Epithelial cell of prostate (primary cell): ENCODE measurements around the gene CDK3.
A peak's percentile ranks its signal among the peaks of the same experiment; 100 is the strongest.
"Not testable (repeated sequence)": the region's sequence is repeated elsewhere in the genome, so short reads cannot be mapped to it uniquely, and the experiment has no call there.

Experiments used
- DNase-seq: peaks from one replicate; pipeline ENCODE4 v3.0.0-alpha.2; 2011; ENCODE audit warnings: low read depth, low spot score
- H3K27ac ChIP-seq: fragments of 450-650 bp; 2 replicates; pipeline ENCODE4 v1.5.1; 2017; ENCODE audit warnings: mild to moderate bottlenecking

CDK3 gene

DNA sequence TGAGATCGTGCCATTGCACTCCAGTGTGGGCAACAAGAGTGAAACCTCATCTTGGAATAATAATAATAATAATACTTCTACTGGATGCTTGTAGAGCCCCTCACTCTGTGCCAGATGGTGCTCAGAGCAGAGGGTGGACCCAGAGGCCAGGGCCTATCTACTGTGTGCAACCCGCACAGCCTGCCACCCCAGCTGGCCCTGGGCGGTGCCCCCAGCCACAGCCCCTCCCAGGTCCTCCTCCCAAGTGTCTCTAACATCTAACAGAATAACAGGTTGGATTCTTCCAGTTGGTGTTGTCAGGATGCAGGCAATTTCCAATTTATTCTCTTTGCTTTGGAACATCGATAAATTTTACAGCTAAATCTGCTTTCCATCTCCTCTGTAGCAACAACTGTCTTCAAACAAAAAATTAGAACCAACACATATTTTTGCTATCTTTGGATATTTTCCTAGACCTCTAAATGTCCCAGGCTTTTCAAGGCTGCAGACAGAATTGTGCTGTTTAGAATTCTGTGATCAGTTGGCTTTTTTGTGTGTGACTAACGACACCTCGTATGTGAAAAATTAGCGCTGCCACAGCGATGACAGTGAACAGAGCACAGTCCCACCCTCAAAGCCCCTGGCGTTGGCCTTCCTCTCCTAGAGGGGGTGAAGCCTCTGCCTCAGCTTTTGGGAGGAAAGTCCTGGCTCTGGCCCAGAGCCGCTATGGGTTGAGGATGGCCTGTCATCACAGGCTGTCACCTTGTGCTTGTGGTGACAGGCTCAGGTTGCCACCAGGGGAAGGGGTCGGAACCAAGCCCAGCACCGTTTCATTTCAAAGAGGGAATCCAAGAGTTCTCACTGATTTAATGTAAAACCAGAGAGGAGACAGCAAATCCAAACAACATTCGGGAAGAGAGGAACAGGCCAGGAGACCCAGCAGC lies 34.0 kb downstream of the CDK3 start:
- no peak for DNase-seq

DNA sequence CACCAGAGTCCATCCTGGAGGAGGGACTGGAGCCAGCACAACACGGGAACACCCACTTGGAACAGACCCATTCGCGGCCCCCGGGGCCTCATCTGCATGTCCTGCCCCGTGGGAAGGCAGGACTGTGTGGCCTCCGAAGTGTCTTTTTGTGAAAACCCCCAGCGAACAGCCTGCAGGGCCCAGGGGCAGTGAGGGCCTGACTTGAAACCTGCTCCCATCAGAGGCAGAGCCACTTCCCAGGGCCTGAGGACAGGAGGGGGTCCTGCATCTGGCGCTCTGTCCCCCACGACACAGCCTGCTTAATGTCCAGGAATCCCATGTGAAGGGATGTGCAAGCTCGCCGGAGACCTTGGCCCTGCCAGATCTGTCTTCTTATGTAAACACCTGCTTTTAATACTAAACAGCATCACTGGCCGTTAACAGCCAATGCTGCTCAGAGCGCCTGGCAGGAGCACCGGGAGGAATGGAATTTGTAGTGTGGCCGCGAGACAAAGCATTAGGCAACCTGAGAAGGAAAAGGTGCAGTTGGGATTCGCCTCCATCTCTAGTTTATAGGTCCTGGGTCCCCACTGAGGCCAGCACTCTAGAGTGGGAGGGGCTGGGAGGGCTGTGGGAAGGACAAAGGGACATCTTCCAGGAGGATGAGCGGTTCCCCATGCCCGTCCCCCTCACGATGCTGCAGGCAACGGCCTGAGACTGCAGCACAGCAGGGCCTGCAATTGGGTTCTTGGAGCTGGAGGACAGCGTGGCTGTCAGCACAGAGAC lies 36.0 kb downstream of the CDK3 start:
- no peak overlapping the region for H3K27ac ChIP-seq
- DNase-seq: no peak

More for the DNA sequence above, 34.0 kb downstream of the CDK3 start:
- H3K27ac ChIP-seq: no peak overlapping the region

DNA sequence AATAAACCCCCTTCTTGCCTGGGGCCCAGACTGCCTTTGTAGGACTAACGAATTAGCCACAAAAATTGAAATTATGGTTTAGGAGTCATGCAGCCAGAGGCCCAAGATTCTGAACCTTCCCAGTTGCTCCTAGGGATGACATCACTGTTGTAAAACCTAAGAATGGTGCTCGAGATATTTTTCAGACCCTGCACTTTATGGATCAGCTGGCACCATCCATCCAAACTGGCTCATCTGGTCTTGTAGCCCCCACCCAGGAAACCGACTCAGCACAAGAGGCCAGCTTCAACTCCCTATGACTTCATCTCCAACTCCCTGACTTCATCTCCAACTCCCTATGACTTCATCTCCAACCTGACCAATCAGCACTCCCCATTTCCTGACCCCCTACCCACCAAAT lies 37.4 kb downstream of the CDK3 start:
- no peak overlapping the region for H3K27ac ChIP-seq
- DNase-seq: no peak

DNA sequence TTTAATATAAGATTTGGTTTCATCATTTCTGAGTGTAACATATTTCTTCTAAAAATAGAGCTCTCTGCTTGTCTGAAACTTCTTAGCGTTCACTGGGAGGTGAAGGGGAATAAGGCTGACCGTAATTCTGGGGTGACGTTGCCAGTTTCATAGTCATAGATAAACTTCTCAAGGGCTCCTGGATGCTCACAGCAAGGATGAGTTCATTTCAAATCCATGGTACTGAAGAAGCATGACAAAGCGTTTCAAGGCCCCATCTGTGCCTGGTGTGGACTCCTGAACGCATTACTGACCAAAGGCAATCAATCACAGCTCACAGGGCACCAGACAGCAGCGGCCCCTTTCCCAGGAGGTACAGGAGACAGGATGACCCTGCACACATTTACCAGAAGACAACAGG lies 38.5 kb downstream of the CDK3 start:
- H3K27ac ChIP-seq: no peak overlapping the region
- DNase-seq: no peak

GRCh38 chr17:76040376-76040775 lies 39.7 kb downstream of the CDK3 start:
- no peak for DNase-seq
- H3K27ac ChIP-seq: no peak overlapping the region

GRCh38 chr17:76042868-76043267 lies 42.2 kb downstream of the CDK3 start:
- DNase-seq, H3K27ac ChIP-seq: not testable (repeated sequence)

DNA sequence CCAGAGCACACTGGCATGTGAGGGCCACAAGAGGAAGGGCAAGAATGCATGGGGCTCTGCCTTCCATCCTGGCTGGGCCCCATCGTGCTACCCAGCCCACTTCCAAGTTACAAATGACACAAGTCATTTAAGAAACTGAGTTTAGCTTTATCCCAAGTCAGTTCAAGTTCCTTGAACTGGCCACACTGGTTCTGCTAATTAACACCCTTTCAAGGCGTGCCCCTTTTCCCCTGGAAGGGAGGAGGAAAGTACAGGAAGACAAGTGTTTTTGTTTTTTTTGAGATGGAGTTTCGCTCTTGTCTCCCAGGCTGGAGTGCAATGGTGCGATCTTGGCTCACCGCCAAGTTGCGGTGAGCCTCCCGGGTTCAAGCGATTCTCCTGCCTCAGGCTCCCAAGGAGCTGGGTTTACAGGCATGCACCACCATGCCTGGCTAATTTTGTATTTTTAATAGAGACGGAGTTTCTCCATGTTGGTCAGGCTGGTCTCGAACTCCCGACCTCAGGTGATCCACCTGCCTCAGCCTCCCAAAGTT lies 43.9 kb downstream of the CDK3 start:
- not testable (repeated sequence) for DNase-seq, H3K27ac ChIP-seq

DNA sequence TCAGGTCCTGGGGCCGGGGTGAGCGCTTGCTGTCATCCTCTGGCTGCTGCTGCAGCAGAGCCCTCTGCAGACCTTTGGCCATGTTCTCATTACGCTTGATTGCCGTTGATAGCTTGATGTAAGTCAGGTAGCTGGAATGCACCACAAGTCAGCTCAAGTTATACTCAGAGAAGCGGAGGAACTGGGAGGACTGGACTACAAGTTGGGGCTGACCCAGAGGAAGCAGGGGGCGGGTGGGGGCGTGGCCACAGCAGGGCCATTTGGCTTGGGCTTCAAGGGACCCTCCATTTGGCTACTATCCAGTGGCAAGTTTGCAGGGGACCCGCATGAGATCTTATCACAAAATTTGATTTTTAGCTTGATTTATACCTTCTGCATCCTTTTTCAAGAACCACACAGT lies 45.4 kb downstream of the CDK3 start:
- H3K27ac ChIP-seq: peak overlapping the region; percentile 30
- DNase-seq: peak; percentile 53

- no peak for DNase-seq
- no peak overlapping the region for H3K27ac ChIP-seq
Observed at GRCh38 chr17:76048025-76048605, 47.5 kb downstream of the CDK3 start.

- no peak for DNase-seq
- no peak overlapping the region for H3K27ac ChIP-seq
Observed at GRCh38 chr17:76048711-76049110, 48.1 kb downstream of the CDK3 start.

- DNase-seq: no peak
- no peak overlapping the region for H3K27ac ChIP-seq
Observed at GRCh38 chr17:76049239-76049638, 48.6 kb downstream of the CDK3 start.

DNA sequence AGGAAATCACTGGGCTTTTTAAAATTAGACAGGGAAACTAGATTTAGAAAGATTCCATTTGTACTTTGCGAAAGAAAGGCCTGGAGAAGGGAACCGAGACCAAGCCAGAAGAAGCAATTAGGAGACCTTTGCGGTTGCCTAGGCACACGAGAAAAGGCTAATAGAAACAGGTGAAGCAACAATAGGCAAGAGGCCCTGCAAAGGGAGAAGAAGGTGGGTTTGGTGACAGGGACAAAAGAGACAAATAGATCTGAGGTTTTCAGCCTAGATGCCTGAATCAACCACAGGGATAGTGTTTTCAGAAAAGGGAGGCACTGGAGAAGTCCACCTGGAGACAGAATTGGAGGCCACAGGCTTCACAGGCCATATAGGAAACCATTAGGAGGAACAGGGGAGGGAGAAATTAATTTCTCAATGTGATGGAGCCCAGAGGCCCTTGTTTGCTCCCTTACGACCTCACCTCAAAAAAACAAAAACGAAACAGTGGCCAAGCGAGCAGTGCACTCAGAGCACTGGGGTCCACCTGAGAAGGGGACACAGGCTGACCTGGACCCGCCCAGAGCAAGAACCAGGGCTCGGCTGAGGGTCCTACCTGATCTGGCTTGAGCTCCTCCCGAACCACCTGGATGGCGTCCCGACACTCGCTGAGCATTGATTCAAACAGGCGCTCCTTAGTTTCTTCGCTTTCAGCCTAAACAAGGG lies 49.3 kb downstream of the CDK3 start:
- DNase-seq: no peak
- no peak overlapping the region for H3K27ac ChIP-seq

DNA sequence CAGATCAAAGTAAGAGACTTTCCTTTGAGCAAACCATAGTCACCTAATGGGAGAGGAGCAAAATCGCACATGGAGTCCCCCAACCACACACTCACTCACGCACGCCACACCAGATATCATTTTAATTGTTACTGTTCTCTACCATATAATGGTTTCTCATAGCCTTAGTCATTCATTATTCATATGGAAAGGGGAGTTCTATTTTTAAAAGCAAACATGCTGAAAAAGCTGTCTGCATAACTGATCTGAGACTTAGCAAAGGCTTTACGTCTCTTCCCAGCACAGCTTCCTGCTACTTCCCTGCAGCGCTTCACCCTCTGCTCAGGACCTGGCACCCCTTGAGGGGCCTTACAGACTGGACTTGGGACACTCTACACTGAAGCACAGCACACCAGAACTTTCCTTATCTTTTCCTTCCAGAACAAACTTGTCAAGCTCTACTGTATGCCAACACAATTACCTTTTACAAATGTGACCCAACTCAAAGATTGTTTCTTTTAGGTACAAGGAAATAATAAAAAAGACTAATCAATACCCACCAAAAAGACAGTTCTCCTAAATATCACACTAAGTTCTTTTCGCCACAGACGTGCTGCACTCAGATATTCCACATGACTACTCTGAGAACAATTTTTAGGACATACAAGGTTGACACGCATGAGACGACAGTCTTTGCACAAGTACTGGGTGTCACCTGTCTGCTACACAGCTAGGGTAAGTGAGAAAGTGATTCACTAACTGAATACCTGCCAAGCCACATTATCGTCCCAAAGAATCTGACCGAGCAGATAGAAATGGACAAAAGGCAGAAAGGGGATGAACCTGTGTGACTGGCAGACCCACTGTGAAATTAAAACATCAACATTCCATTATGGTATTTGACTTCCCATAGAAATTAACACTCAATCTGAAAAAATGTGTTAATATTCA lies 50.1 kb downstream of the CDK3 start:
- DNase-seq: peak; percentile 39
- H3K27ac ChIP-seq: peak overlapping the region; percentile 54

- H3K27ac ChIP-seq: peak overlapping the region; percentile 54
- DNase-seq: no peak
Observed at GRCh38 chr17:76051561-76051960, 50.9 kb downstream of the CDK3 start.

DNA sequence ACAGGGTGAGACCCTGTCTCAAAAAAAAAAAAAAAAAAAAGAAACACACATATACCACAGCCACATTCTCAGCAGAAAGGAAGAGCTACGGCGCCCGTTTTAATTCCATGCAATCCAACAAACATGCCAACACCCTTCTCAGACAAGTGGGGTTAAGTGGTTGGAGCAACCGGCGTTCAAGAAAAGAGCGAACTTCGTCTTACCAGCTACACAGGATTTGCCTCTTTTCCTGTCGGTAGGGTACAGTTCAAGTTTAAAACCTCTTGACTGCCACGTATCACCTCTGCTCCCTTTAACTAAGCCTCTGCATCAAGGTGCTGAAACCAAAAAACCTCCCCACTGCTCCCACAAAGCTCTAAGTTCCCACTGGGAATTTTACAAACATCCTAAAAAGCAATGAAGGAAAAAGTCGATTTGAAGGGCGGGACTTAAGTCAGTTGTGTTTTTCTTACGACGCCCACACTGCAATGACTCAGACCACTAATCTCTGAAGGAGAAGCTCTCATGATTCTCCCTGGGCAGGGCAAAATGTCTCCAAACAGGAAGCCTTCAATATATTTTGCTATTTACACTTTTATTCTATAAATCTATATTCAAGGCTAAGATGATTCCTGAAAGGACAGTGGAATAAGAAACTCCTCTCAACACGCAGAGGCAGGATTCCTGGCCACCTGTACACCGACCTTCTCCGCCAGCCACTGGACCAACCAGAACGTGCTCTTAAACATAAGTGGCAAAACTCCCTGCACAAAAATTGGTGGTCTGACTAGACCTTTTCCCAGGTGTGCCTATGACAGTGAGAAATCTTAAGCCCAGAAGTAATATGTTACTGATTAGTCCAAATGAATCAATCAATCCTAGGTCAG lies 52.8 kb downstream of the CDK3 start:
- peak; percentile 62 for DNase-seq
- H3K27ac ChIP-seq: peak overlapping the region; percentile 88

DNA sequence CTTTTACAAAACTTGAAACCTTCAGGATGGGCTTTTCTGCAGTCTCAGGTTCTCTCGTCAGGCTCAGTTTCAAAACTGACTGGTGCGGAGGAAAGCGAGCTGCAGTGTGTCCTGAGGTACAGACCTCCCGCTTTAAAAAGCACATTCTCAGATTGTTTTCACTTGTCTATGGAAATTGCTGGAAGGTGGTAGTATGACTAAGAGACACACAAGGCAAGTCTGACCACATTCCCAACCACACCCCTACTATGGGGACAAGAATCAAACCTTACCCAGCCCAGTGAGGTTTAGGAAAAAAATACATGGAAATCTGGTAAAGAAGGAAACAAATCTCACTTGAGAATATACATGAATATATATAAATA lies 53.4 kb downstream of the CDK3 start:
- H3K27ac ChIP-seq: peak overlapping the region; percentile 88
- peak; percentile 60 for DNase-seq
